OCI-LY1 (cell line): ENCODE results near the gene PHC3.

Experiments used
- H2AFZ ChIP-seq: fragments of 200-600 bp; sonication (generic), shearing (Covaris generic); 2 replicates; pipeline ENCODE4 v1.6.0; 2014; ENCODE audit warnings: antibody characterized with exemption, mild to moderate bottlenecking, low read length
- H3F3A ChIP-seq: fragments of 200-600 bp; sonication (generic), shearing (Covaris generic); 2 replicates; pipeline ENCODE4 v1.6.0; 2014; ENCODE audit warnings: mild to moderate bottlenecking, antibody characterized with exemption, low read length, moderate library complexity; ENCODE audit not compliant: insufficient read depth
- H3K27ac ChIP-seq: fragments of 200-600 bp; sonication (generic); 2 replicates; pipeline ENCODE4 v1.5.1; 2014; ENCODE audit warnings: low read length, mixed run types, mild to moderate bottlenecking, low read depth; ENCODE audit not compliant: poor library complexity, severe bottlenecking
- H3K27me3 ChIP-seq: fragments of 200-600 bp; sonication (generic); 2 replicates; pipeline ENCODE4 v1.6.0; 2014; ENCODE audit warnings: antibody characterized with exemption, mild to moderate bottlenecking, low read length, moderate library complexity; ENCODE audit not compliant: insufficient read depth
- H3K36me3 ChIP-seq: fragments of 200-600 bp; sonication (generic); 2 replicates; pipeline ENCODE4 v1.6.1; 2014; ENCODE audit warnings: mild to moderate bottlenecking, antibody characterized with exemption, low read length, moderate library complexity, mixed read lengths; ENCODE audit not compliant: insufficient read depth
- H3K4me1 ChIP-seq: fragments of 200-600 bp; sonication (generic); 2 replicates; pipeline ENCODE4 v1.5.1; 2014; ENCODE audit warnings: mild to moderate bottlenecking, low read length, moderate library complexity; ENCODE audit not compliant: insufficient read depth, severe bottlenecking
- H3K4me2 ChIP-seq: fragments of 200-600 bp; sonication (generic), shearing (Covaris generic); 2 replicates; pipeline ENCODE4 v1.6.1; 2014; ENCODE audit warnings: low read length
- H3K4me3 ChIP-seq: fragments of 200-600 bp; sonication (generic); 2 replicates; pipeline ENCODE4 v1.5.1; 2014; ENCODE audit warnings: low read length, low read depth, mild to moderate bottlenecking, mixed read lengths; ENCODE audit not compliant: poor library complexity, severe bottlenecking
- H3K79me2 ChIP-seq: fragments of 200-600 bp; shearing (Covaris generic); 2 replicates; pipeline ENCODE4 v1.6.1; 2016; ENCODE audit warnings: mixed run types, low read length, mixed read lengths; ENCODE audit not compliant: insufficient read depth
- H3K9ac ChIP-seq: fragments of 200-600 bp; sonication (generic), shearing (Covaris generic); 2 replicates; pipeline ENCODE4 v1.6.1; 2014; ENCODE audit warnings: mild to moderate bottlenecking, low read length, mixed read lengths
- H3K9me2 ChIP-seq: fragments of 200-600 bp; sonication (generic), shearing (Covaris generic); 2 replicates; pipeline ENCODE4 v1.6.1; 2014; ENCODE audit warnings: low read depth, mild to moderate bottlenecking, low read length, mixed read lengths
- H3K9me3 ChIP-seq: fragments of 200-600 bp; shearing (Covaris generic); 2 replicates; pipeline ENCODE4 v1.6.1; 2014; ENCODE audit warnings: low read length, mixed read lengths
- H4K20me1 ChIP-seq: fragments of 200-600 bp; sonication (generic), shearing (Covaris generic); 2 replicates; pipeline ENCODE4 v1.6.0; 2016; ENCODE audit warnings: mild to moderate bottlenecking, low read length; ENCODE audit not compliant: insufficient read depth
- CTCF ChIP-seq: fragments of 200-600 bp; sonication (generic), shearing (Covaris generic); IDR thresholded peaks from 2 replicates; pipeline ENCODE4 v1.5.1; 2017; ENCODE audit warnings: mild to moderate bottlenecking, antibody characterized with exemption, low read length, moderate library complexity, mixed read lengths
- EZH2 ChIP-seq: fragments of 200-600 bp; sonication (generic), shearing (Covaris generic); IDR thresholded peaks from 2 replicates; pipeline ENCODE4 v1.8.0; 2017; ENCODE audit warnings: borderline replicate concordance, mixed run types, mild to moderate bottlenecking, antibody characterized with exemption, low read length, moderate library complexity, mixed read lengths

The PHC3 gene

DNA sequence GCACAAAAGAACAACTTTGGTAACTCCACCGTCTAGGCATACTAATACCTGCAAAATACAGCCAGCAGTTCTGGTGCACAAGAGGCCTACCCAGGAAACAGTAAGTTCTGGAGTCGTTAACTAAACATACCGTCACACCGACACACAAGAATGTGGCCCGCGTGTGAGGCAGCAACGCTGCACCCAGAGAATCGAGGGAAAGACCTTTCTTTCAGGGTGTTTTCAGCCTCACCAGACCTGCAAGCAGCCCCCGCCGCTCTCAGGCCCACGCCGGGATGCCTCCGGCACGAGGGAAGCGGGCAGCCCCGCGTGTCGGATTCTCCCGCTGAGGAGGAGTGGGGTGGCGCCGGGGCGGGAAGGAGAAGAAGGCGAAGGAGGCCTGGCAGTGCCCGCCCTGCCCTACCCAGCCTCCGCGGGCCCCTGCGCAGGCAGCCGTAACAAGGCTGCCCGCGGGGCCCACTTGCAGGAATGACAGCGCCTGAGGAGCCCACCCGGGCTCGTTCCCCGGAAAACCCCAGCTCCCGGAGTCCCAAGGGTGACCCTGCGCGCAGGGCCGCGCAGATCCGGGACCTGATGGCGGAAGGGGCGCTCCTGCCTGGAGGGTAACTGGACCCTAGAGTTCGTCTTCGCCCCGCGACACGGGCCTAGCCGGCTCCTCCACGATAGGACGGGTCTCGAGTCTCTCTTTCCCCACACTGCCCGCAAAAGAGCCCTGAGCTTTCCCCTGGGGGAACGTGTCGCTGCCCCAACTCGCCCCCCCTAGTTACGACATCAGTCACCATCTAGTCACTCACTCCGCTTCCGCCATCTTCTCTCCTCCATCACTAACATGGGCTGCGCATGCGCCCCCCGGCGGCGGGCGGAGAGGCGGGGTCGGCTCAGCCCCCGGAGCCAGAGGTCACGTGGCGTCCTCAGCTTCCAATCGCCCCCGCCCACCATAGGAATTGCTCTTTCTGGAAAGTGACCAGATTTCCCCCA lies at the start of gene PHC3:
Gene PHC3 (minus strand): TSS at position 826 of the 978 bp plus-strand sequence. CDS start 18 bp downstream, at position 808.
- H3K4me3 ChIP-seq, result peak within 1 kb of the TSS; percentile 80
- H3K9me3 ChIP-seq, result no peaks in the 10 kb centered on the region
- peak within 1 kb of the TSS; percentile 92 for H3K9ac ChIP-seq
- H4K20me1 ChIP-seq, result no peaks in the 10 kb centered on the region
- H2AFZ ChIP-seq, result peak within 1 kb of the TSS; percentile 97
- TF ChIP-seq EZH2, result no peak
- 0 out of 2 replicates have a peak, but pooled peaks have one; percentile 12 for TF ChIP-seq CTCF
- peaks cover 29% of the 10 kb centered on the region for H3K4me1 ChIP-seq
- peaks cover 29% of the 10 kb centered on the region for H3K36me3 ChIP-seq
- peaks cover 28% of the 10 kb centered on the region for H3K79me2 ChIP-seq
- peak within 1 kb of the TSS; percentile 78 for H3K27ac ChIP-seq
- no peaks in the 10 kb centered on the region for H3K9me2 ChIP-seq
- H3K27me3 ChIP-seq, result no peaks in the 10 kb centered on the region
- H3K4me2 ChIP-seq, result peak within 1 kb of the TSS; percentile 88
- H3F3A ChIP-seq, result 0 out of 2 replicates have a peak, but pooled peaks cover 6% of the 10 kb centered on the region

- H3K4me1 ChIP-seq, result peaks cover 25% of the 10 kb centered on the region
- H3K79me2 ChIP-seq, result peaks cover 9% of the 10 kb centered on the region; the same call in 1 of the 2 replicates
- no peaks in the 10 kb centered on the region for H3K27me3 ChIP-seq
Observed at GRCh38 chr3:170228093-170228766, 46.7 kb upstream of the PHC3 start.

More at GRCh38 chr3:170228093-170228766, 46.7 kb upstream of the PHC3 start:
- H4K20me1 ChIP-seq, result no peaks in the 10 kb centered on the region
- no peak overlapping the region for H3K9ac ChIP-seq
- no peaks in the 10 kb centered on the region for H3F3A ChIP-seq
- H3K4me3 ChIP-seq, result no peak overlapping the region
- no peaks in the 10 kb centered on the region for H3K9me3 ChIP-seq
- H3K27ac ChIP-seq, result no peak overlapping the region
- TF ChIP-seq EZH2, result no peak
- no peak for TF ChIP-seq CTCF
- H3K36me3 ChIP-seq, result no peaks in the 10 kb centered on the region
- H2AFZ ChIP-seq, result no peak overlapping the region
- H3K9me2 ChIP-seq, result no peaks in the 10 kb centered on the region
- no peak overlapping the region for H3K4me2 ChIP-seq
